NCI-H1105 treated with DMSO at 0.1 percent for 48 hours (cell line): ENCODE measurements around the gene DNMT3B.

ENCODE experiments used
- DNase-seq: peaks from one replicate; lab custom pipeline; 2025; lab: John Stamatoyannopoulos, UW

The DNMT3B gene

DNA sequence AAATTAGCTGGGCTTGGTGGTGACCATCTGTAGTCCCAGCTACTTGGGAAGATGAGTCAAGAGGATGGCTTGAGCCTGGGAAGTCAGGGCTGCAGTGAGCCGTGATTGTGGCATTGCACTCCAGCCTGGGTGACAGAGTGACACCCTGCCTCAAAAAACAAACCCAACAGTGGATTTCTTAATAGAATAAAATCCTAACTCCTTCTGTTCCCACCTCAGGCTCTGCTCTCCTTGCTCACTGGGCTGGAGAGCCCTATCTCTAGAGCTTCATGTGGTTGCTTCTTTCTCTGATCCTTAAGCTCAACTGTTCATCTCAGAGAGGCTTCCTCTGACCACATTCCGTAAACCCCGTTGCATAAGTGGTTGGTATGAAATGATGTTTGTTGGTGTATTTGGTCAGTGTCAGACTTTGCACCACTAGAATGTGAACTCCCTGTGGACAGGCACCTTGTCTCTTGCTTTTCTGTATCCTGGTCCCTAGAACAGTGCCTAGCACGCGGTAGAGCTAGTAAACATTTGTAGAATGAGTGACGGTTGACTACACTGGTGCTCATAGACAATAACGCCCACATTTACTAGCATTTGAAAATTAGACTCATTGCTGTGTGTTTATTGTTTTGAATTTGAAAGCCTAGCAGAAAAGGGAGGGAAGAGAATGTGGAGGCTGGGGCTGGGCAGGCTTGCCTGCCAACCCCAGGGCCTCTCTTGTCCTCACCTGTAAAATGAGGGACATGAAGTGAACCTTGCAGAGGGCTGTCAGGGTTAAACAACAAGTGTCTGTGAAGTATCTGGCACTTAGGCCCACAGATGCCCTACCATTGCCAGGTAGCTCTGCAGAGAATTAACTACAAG lies 61.8 kb downstream of the DNMT3B start:
- no peak for DNase-seq

DNA sequence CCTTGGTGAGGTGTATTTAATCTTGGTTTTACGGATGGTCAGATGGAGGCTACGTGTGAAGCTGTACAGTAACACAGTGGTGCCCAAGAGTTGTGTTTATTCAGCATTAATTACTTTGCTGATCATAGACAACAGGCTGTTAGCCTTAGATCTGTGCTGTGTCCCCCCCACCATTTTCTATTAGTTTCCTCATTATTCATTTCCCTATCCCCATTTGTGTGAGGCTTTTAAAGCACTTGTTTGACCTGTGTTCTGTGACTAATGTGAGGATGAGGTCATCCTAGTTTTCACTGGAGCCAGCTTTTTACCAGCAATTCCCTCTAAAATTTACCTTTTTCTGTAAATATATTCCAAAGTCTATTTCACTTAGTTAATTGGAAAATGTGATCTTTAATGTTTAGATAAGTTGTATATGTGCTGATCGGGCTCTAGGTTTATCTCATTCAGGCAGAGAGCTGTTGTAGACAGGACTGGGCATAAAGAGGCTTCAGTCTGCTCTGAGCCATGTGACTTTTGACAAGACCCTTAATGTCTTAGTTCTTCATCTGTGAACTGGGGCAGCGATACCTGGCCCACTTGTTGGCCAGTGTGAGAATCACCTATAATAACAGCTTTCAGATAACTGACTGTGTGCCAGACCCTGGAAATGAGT lies 66.0 kb downstream of the DNMT3B start:
- no peak for DNase-seq

- DNase-seq, result no peak
Observed at GRCh38 chr20:32829311-32830005, 67.3 kb downstream of the DNMT3B start.

DNA sequence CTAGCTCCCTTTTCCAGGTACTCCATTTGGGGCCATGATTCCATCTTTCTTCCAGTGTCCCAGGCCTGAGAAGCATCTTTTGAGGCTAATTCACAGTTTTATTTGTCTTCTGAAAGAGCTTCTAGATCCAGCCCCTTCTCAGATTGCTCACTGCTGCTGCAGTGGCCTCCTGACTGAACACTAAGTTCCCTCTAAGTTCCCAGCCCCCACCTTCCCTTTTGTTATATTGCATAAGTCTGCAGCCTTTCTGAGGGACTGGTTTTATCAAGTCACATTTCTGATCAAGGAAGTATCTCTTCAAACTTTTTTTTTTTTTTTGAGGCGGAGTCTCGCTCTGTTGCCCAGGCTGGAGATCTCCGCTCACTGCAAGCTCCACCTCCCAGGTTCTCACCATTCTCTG lies 68.3 kb downstream of the DNMT3B start:
- DNase-seq, result no peak

GRCh38 chr20:32831982-32832381 lies 69.8 kb downstream of the DNMT3B start:
- DNase-seq, result no peak

DNA sequence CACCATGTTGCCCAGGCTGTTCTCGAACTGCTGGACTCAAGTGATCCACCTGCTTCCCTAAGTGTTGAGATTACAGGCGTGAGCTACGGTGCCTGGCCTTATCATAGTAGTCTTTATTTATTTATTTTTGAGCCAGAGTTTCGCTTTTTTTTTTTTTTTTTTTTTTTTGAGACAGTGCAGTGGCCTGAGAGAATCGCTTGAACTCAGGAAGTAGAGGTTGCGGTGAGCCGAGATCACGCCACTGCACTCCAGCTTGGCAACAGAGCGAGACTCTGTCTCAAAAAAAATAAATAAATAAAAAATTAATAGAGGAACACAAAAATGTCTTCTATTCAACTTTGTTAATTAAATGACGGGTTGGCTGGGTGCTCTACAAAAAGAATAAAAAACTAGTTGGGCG lies 70.5 kb downstream of the DNMT3B start:
- DNase-seq, result no peak

DNA sequence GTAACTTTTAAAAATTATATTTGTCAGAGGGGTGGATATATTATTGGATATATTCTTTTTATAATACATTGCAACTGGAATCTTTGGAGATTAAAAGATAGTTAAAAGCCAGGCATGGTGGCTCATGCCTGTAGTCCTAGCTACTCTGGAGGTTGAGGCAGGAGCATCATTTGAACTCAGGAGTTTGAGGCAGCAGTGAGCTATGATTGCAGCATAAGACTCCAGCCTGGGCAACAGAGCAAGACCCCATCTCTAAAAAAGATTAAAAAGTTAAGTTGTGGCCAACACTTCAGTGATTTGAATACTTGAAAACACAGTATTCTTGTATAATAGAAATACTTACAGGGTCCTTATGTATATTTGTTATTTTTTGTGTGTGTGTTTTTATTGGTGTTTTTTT lies 72.8 kb downstream of the DNMT3B start:
- no peak for DNase-seq

DNA sequence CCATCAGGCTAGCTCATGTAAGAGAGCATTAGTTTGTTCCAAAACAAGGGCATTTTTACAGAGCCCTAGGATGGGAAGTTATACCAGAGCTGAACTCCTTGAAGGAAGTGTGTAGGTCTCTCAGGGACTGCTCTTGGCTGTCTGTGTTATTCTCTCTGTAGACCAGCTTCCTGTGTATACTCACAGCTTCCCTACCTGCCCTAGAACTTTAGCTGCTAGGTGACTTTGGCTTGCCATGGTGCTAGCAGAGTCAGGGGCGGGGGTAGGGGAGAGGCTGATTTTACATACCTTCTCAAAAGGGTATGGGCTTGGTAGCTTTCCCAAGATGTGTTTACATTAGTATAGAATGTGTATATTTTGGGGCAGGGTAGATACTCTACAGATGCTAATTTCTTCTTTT lies 75.0 kb downstream of the DNMT3B start:
- DNase-seq, result no peak

- no peak for DNase-seq
Observed at GRCh38 chr20:32839227-32839981, 77.2 kb downstream of the DNMT3B start.

DNA sequence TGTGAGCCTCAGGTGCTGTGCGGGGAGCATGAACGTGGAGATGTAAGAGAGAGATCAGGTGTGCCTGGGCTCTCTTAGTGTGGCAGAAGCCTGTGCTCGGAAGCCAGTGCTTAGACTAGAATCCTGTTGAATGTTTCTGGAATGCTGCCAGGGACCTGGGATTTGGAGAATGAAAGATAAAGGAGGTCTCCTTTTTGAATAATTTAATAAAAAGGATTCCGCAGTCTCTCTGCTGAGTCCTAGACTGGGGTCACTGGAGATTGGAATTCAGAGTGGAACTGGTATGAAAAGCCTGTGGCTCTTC lies 77.7 kb downstream of the DNMT3B start:
- no peak for DNase-seq

DNA sequence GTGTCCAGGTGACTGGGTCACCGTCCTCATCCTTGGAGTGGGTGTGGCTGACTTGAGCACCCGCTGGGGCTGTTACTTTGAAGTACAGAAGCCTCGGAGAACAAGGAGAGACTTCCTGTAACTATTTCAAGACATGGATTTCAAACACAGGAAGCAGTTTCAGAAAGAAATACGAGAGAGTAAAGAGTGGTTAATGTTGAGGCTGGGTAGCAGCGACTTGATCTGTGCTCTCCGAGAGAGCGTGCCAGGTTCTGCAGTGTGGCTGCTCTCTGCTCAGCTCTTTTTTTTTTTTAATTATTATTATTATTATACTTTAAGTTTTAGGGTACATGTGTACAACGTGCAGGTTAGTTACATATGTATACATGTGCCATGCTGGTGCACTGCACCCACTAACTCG lies 79.0 kb downstream of the DNMT3B start:
- DNase-seq, result no peak

DNA sequence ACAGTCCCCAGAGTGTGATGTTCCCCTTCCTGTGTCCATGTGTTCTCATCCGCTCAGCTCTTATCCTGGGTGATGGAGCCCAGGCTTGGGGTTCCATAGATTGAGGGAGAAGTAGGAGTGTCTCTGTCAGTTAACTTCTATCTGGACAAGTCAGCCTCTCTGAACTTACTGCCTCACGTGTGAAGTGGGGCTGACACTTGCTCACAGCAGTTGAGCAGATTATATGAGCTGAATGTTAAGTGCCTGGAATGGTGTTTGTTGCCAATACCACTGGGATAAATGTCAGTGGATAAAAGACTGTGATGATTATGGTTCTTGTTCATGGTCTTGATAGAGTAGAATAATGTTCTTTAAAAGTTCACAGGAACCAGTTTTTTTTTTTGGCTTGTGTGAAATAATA lies 79.4 kb downstream of the DNMT3B start:
- DNase-seq, result no peak

- DNase-seq, result no peak
Observed at GRCh38 chr20:32842688-32843524, 80.7 kb downstream of the DNMT3B start.

GRCh38 chr20:32845786-32846185 lies 83.6 kb downstream of the DNMT3B start:
- no peak for DNase-seq

DNA sequence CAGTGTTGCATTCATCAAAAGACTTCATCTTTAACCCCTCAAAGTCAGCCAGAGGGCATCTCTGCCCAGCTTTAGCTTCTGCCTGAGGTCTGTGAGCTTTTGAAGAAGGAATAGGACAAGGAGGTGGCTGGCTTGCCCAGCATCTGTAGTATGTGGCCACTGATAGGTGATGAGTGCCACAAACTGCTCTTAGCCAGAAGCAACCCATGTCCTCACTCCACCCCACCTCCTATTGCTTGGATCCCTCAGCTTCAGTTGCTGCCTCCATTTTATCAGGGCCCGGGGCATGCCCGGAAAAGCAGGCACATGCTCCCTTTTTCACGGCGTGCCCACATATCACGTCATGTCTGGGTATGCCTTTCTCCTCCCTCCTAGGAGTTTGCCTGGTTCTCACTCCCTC lies 84.7 kb downstream of the DNMT3B start:
- DNase-seq, result no peak

- DNase-seq, result no peak
Observed at GRCh38 chr20:32847964-32848363, 85.8 kb downstream of the DNMT3B start.

GRCh38 chr20:32848846-32849245 lies 86.7 kb downstream of the DNMT3B start:
- no peak for DNase-seq

DNA sequence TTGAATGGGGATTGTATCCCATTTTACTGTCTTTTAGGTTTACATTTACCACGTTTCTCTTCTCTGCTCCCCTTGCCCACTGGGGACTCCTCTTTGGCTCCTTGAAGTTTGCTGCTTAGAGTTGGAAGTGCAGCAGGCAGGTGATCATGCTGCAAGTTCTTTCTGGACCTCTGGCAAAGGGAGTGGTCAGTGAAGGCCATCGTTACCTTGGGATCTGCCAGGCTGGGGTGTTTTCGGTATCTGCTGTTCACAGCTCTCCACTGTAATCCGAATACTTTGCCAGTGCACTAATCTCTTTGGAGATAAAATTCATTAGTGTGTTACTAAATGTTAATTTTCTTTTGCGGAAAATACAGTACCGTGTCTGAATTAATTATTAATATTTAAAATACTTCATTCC lies 87.4 kb downstream of the DNMT3B start:
- DNase-seq, result no peak

DNA sequence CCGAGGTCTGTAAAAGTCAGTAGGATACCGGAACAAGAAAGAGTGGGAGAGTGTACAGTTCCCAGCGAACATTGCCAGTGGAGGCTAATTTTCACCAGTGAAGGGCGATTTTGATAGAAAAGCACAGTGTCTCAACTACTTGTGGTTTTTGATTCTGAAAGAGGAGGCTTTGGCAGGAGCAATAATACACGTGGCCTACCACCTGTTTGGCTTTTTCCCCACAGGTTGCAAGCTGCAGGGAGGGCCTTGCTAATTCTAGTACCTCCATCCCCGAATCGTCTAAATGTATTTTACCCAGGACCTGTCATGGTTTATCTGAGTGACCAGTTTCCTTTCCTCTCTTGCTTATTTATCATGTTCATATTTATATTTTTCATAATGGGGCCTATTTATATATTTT lies 93.2 kb downstream of the DNMT3B start:
- DNase-seq, result no peak

- DNase-seq, result no peak
Observed at GRCh38 chr20:32858189-32858588, 96.0 kb downstream of the DNMT3B start.
